A673 (cell line): ENCODE data around the gene SYNRG.

Source experiments
- EZH2 ChIP-seq: fragments of 200-600 bp; sonication (generic); IDR thresholded peaks from 2 replicates; pipeline ENCODE4 v1.6.1; 2017; ENCODE audit warnings: borderline replicate concordance, low read depth, mild to moderate bottlenecking, mixed read lengths, antibody characterized with exemption, low read length; ENCODE audit not compliant: poor library complexity, severe bottlenecking
- TF ChIP-seq, protein P1 (sequence below): fragments of 300-800, 200-600 bp; sonication (generic); conservative IDR thresholded peaks from 2 replicates; pipeline ENCODE4 v1.5.1; 2017; ENCODE audit warnings: low read depth, mild to moderate bottlenecking, antibody characterized with exemption, low read length, moderate library complexity, mixed read lengths

DNA sequence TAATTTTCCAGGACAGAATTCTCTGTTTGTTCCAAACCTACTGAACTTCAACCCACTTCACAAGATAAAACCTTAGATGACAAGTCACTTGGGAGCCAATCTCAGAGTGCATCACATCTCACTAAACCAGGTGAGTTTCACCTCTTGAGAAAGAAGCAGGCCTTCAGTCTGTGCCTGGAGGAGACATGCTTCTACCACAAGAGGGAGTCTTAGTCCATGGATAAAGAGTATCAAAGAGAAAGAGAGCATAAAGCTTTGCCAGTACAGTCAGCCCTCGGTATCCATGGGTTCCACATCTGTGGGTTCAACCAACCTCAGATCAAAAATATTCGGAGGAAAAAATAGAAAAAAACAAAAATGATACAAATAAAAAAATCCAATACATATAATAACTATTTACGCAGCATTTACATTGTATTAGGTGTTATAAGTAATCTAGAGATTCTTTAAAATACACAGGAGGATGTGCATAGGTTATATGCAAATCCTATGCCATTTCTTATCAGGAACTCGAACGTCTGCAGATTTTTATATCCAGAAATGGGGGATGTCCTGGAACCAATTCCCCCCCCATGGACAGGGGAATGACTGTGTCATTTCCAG lies 81.9 kb downstream of the SYNRG start:
- TF ChIP-seq, protein P1, sequence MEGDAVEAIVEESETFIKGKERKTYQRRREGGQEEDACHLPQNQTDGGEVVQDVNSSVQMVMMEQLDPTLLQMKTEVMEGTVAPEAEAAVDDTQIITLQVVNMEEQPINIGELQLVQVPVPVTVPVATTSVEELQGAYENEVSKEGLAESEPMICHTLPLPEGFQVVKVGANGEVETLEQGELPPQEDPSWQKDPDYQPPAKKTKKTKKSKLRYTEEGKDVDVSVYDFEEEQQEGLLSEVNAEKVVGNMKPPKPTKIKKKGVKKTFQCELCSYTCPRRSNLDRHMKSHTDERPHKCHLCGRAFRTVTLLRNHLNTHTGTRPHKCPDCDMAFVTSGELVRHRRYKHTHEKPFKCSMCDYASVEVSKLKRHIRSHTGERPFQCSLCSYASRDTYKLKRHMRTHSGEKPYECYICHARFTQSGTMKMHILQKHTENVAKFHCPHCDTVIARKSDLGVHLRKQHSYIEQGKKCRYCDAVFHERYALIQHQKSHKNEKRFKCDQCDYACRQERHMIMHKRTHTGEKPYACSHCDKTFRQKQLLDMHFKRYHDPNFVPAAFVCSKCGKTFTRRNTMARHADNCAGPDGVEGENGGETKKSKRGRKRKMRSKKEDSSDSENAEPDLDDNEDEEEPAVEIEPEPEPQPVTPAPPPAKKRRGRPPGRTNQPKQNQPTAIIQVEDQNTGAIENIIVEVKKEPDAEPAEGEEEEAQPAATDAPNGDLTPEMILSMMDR, result peak; percentile 59
- TF ChIP-seq EZH2, result no peak
